Activated CD4-positive, alpha-beta memory T cell treated with anti-CD3 and anti-CD28 coated beads for 36 hours (primary cell): Measurements from ENCODE around the gene FIGNL1. TPM values are rescaled to one million over a fixed set of nuclear protein-coding genes. Genes with fewer than 3 reads are reported as not detected.

Source experiments
- CTCF ChIA-PET: fragments of 350-600 bp; sonication (Branson Sonifier 250); formaldehyde crosslinking; loops from one replicate; lab custom pipeline; 2021; ENCODE audit warnings: antibody characterized with exemption, inconsistent platforms; lab: Charles Lee
- POLR2A ChIA-PET: fragments of 350-600 bp; sonication (Branson Sonifier 250); formaldehyde crosslinking; loops from one replicate; lab custom pipeline; 2021; ENCODE audit warnings: antibody characterized with exemption; lab: Charles Lee
- DNase-seq: peaks from one replicate; pipeline ENCODE4 v3.0.0-alpha.2; 2020
- H3K27ac Mint-ChIP-seq: one replicate; pipeline ENCODE4 v1.8.0; 2021; ENCODE audit warnings: mixed read lengths
- H3K27me3 Mint-ChIP-seq: one replicate; pipeline ENCODE4 v1.8.0; 2021; ENCODE audit warnings: mixed read lengths
- H3K36me3 Mint-ChIP-seq: one replicate; pipeline ENCODE4 v1.8.0; 2021; ENCODE audit warnings: mixed read lengths
- H3K4me1 Mint-ChIP-seq: one replicate; pipeline ENCODE4 v1.8.0; 2021; ENCODE audit warnings: low read depth, mixed read lengths
- H3K4me3 Mint-ChIP-seq: one replicate; pipeline ENCODE4 v1.8.0; 2021; ENCODE audit warnings: mild to moderate bottlenecking, mixed read lengths
- H3K9me3 Mint-ChIP-seq: one replicate; pipeline ENCODE4 v1.8.0; 2021; ENCODE audit warnings: mixed read lengths
- intact Hi-C: fragments of 100-400 bp; cut with micrococcal nuclease; formaldehyde crosslinking; loops from one replicate; pipeline ENCODE4 v1.15.1; 2023
- total RNA-seq, 2 experiments: library from RNA; stranded (reverse); gene quantifications; one replicate each; pipeline ENCODE4 v1.2.3, GENCODE V29; 2021

Gene FIGNL1
- total RNA-seq, 2 experiments from 2014 or later: 46.2 to 49.0 TPM

- no peak overlapping the region for H3K27ac Mint-ChIP-seq
- no peak for DNase-seq
Observed at GRCh38 chr7:50481867-50482266, 31.7 kb upstream of the FIGNL1 start.

GRCh38 chr7:50480797-50481196, 30.6 kb upstream of the FIGNL1 start:
- Mint-ChIP-seq H3K4me3 (no peak overlapping the region), H3K36me3 (no peaks in the 10 kb centered on the region), H3K4me1 (no peaks in the 10 kb centered on the region), H3K27me3 (no peaks in the 10 kb centered on the region), H3K27ac (no peak overlapping the region), H3K9me3 (no peaks in the 10 kb centered on the region)
- ChIA-PET POLR2A (no interaction called here), CTCF (interaction anchor here (1.4 kb wide), 1 partner anchor 587 kb away, joined by 3 read pairs; no protein-coding TSS in a partner anchor)
- intact Hi-C loops: no loop called here
- no peak for DNase-seq

More at GRCh38 chr7:50481867-50482266, 31.7 kb upstream of the FIGNL1 start:
- H3K9me3 Mint-ChIP-seq: no peaks in the 10 kb centered on the region
- CTCF ChIA-PET: interaction anchor here (0.9 to 1.4 kb wide), 2 partner anchors 14 to 586 kb away, joined by 3 read pairs; no protein-coding TSS in a partner anchor
- intact Hi-C loops: no loop called here
- no peaks in the 10 kb centered on the region for H3K4me1 Mint-ChIP-seq
- POLR2A ChIA-PET: no interaction called here
- no peaks in the 10 kb centered on the region for H3K36me3 Mint-ChIP-seq
- H3K27me3 Mint-ChIP-seq: no peaks in the 10 kb centered on the region
- no peak overlapping the region for H3K4me3 Mint-ChIP-seq

GRCh38 chr7:50479743-50480517, 29.8 kb upstream of the FIGNL1 start:
- H3K27ac Mint-ChIP-seq: no peak overlapping the region
- intact Hi-C loops: no loop called here
- H3K4me3 Mint-ChIP-seq: no peak overlapping the region
- POLR2A ChIA-PET: no interaction called here
- H3K4me1 Mint-ChIP-seq: peaks cover 5% of the 10 kb centered on the region
- CTCF ChIA-PET: interaction anchor here (1.3 kb wide), 1 partner anchor 12 kb away, joined by 4 read pairs; no protein-coding TSS in a partner anchor
- no peaks in the 10 kb centered on the region for H3K36me3 Mint-ChIP-seq
- H3K9me3 Mint-ChIP-seq: no peaks in the 10 kb centered on the region
- H3K27me3 Mint-ChIP-seq: no peaks in the 10 kb centered on the region
- DNase-seq: no peak

GRCh38 chr7:50477640-50478039, 27.5 kb upstream of the FIGNL1 start:
- H3K4me3 Mint-ChIP-seq: no peak overlapping the region
- H3K27me3 Mint-ChIP-seq: no peaks in the 10 kb centered on the region
- POLR2A ChIA-PET: no interaction called here
- H3K9me3 Mint-ChIP-seq: no peaks in the 10 kb centered on the region
- no peaks in the 10 kb centered on the region for H3K36me3 Mint-ChIP-seq
- intact Hi-C loops: no loop called here
- CTCF ChIA-PET: interaction anchor here (1.4 kb wide), 1 partner anchor 10 kb away, joined by 4 read pairs; no protein-coding TSS in a partner anchor
- no peak for DNase-seq
- no peak overlapping the region for H3K27ac Mint-ChIP-seq
- peaks cover 7% of the 10 kb centered on the region for H3K4me1 Mint-ChIP-seq

GRCh38 chr7:50476953-50477625, 26.9 kb upstream of the FIGNL1 start:
- CTCF ChIA-PET: interaction anchor here (0.8 to 1.4 kb wide), 2 partner anchors 9 kb away, joined by 3 to 4 read pairs; no protein-coding TSS in a partner anchor
- no peak for DNase-seq
- POLR2A ChIA-PET: no interaction called here

GRCh38 chr7:50475340-50475739, 25.2 kb upstream of the FIGNL1 start:
- POLR2A ChIA-PET: interaction anchor here (0.5 kb wide), 1 partner anchor 667 kb away, joined by 3 read pairs; no protein-coding TSS in a partner anchor
- intact Hi-C loops: loop anchor here (2.0 kb wide), 1 partner anchor 135 kb away; no protein-coding TSS in a partner anchor
- H3K27me3 Mint-ChIP-seq: no peaks in the 10 kb centered on the region
- H3K36me3 Mint-ChIP-seq: no peaks in the 10 kb centered on the region
- peaks cover 7% of the 10 kb centered on the region for H3K4me1 Mint-ChIP-seq
- H3K27ac Mint-ChIP-seq: no peak overlapping the region
- no peaks in the 10 kb centered on the region for H3K9me3 Mint-ChIP-seq
- no peak overlapping the region for H3K4me3 Mint-ChIP-seq
- DNase-seq: peak; percentile 55
- CTCF ChIA-PET: interaction anchor here (1.4 kb wide), 2 partner anchors 203 to 666 kb away, joined by 3 to 7 read pairs; no protein-coding TSS in a partner anchor

More at GRCh38 chr7:50476953-50477625, 26.9 kb upstream of the FIGNL1 start:
- H3K36me3 Mint-ChIP-seq: no peaks in the 10 kb centered on the region
- no peak overlapping the region for H3K27ac Mint-ChIP-seq
- no peaks in the 10 kb centered on the region for H3K27me3 Mint-ChIP-seq
- no peaks in the 10 kb centered on the region for H3K9me3 Mint-ChIP-seq
- H3K4me1 Mint-ChIP-seq: peaks cover 7% of the 10 kb centered on the region
- H3K4me3 Mint-ChIP-seq: no peak overlapping the region
- intact Hi-C loops: no loop called here

GRCh38 chr7:50474382-50475160, 24.4 kb upstream of the FIGNL1 start:
- Mint-ChIP-seq H3K36me3 (no peaks in the 10 kb centered on the region), H3K9me3 (no peaks in the 10 kb centered on the region), H3K4me1 (peaks cover 7% of the 10 kb centered on the region), H3K4me3 (no peak overlapping the region), H3K27me3 (no peaks in the 10 kb centered on the region), H3K27ac (no peak overlapping the region)
- ChIA-PET CTCF (interaction anchor here (0.5 to 1.6 kb wide), 4 partner anchors 159 to 682 kb away, joined by 3 to 8 read pairs (median 5); no protein-coding TSS in a partner anchor), POLR2A (no interaction called here)
- intact Hi-C loops: loop anchor here (2.0 kb wide), 1 partner anchor 136 kb away; no protein-coding TSS in a partner anchor
- no peak for DNase-seq

- Mint-ChIP-seq H3K27me3 (no peaks in the 10 kb centered on the region), H3K27ac (no peak overlapping the region), H3K4me3 (no peak overlapping the region), H3K9me3 (no peaks in the 10 kb centered on the region), H3K4me1 (peaks cover 7% of the 10 kb centered on the region), H3K36me3 (no peaks in the 10 kb centered on the region)
- POLR2A ChIA-PET: no interaction called here
- DNase-seq: no peak
- CTCF ChIA-PET: interaction anchor here (0.9 to 1.6 kb wide), 2 partner anchors 160 to 689 kb away, joined by 3 to 8 read pairs; no protein-coding TSS in a partner anchor
- intact Hi-C loops: no loop called here
Observed at GRCh38 chr7:50473531-50473930, 23.4 kb upstream of the FIGNL1 start.

GRCh38 chr7:50472427-50472826, 22.3 kb upstream of the FIGNL1 start:
- Mint-ChIP-seq H3K27me3 (peaks cover 2% of the 10 kb centered on the region), H3K9me3 (no peaks in the 10 kb centered on the region), H3K27ac (no peak overlapping the region), H3K36me3 (no peaks in the 10 kb centered on the region), H3K4me3 (no peak overlapping the region), H3K4me1 (peaks cover 17% of the 10 kb centered on the region)
- DNase-seq: no peak
- intact Hi-C loops: no loop called here
- CTCF ChIA-PET: no interaction called here
- POLR2A ChIA-PET: no interaction called here

- H3K9me3 Mint-ChIP-seq: no peaks in the 10 kb centered on the region
- H3K4me1 Mint-ChIP-seq: peaks cover 19% of the 10 kb centered on the region
- no peak for DNase-seq
- intact Hi-C loops: no loop called here
- ChIA-PET POLR2A (no interaction called here), CTCF (interaction anchor here (0.9 to 2.1 kb wide), 2 partner anchors 161 to 689 kb away, joined by 3 to 6 read pairs; no protein-coding TSS in a partner anchor)
- no peak overlapping the region for H3K27ac Mint-ChIP-seq
- H3K27me3 Mint-ChIP-seq: peaks cover 2% of the 10 kb centered on the region
- H3K36me3 Mint-ChIP-seq: no peaks in the 10 kb centered on the region
- H3K4me3 Mint-ChIP-seq: no peak overlapping the region
Observed at GRCh38 chr7:50471970-50472369, 21.8 kb upstream of the FIGNL1 start.
